A549 (cell line): Measurements from ENCODE around the gene RNF2.

Experiments
- BHLHE40 ChIP-seq: IDR thresholded peaks from 2 replicates; pipeline ENCODE4 v1.6.1; 2012; ENCODE audit warnings: low read depth, low read length, inconsistent platforms
- EP300 ChIP-seq, 2 experiments: fragments of >200 bp; sonication (Bioruptor Twin); formaldehyde crosslinking; IDR thresholded peaks; 2 replicates in 1 of 2; 3 replicates in 1 of 2; pipeline ENCODE4 v1.6.1; 2016 to 2017
- HOXA7 ChIP-seq: fragments of 250-450 bp; sonication (Bioruptor Pico); IDR thresholded peaks from 2 replicates; pipeline ENCODE4 v1.5.0; 2020; ENCODE audit warnings: mild to moderate bottlenecking, moderate library complexity
- TF ChIP-seq, protein P1 (sequence below): fragments of >200 bp; sonication (Bioruptor Twin); formaldehyde crosslinking; IDR thresholded peaks from 3 replicates; pipeline ENCODE4 v1.6.1; 2016
- TF ChIP-seq, protein P2 (sequence below): IDR thresholded peaks from 2 replicates; pipeline ENCODE4 v1.6.1; 2012

DNA sequence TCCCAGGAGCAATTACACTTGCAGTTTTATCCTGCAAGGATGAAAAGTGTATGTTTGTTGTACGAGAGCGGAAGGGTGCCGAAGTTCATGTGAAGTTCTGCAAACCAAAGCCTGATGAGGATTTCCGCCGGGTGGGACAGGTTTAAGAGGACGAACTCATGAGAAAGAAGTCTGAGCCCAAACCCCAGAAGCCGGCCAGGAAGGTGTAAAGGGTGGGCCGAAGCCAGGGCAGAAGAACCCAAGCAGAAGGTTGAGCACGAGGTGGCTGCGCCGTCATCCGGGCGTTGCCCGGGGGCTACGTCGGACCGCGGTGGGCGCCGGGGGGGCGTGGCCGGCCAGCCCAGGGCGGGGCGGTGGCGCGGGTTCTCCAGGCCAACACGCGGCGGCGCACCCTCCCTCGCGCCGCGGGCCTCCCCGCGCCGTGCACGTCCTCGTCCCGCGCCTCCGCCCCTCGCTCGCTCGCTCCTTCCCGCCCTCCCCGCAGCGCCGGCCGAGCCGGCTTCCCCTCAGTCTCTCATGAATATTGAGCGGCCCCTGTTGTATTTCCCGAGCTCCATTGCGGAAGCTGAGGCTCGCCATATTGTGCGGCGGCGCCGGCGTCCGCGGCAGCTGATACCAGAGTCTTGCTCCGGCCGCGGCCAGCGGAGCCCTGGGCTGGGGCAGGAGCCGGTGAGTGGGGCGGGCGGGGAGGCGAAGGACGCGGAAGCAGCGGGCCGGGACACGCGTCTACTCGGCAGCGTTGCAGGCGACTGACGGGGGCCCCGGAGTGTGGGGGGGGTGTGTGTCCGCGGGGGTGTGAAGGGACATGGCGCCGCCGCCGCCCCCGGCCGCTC is at the start of gene RNF2:
- TF ChIP-seq HOXA7 (CRISPR knock-in tag) (no peak), BHLHE40 (no peak), EP300 (IDR thresholded peaks at IDR 0.05) (no peak)
- TF ChIP-seq, protein P1, sequence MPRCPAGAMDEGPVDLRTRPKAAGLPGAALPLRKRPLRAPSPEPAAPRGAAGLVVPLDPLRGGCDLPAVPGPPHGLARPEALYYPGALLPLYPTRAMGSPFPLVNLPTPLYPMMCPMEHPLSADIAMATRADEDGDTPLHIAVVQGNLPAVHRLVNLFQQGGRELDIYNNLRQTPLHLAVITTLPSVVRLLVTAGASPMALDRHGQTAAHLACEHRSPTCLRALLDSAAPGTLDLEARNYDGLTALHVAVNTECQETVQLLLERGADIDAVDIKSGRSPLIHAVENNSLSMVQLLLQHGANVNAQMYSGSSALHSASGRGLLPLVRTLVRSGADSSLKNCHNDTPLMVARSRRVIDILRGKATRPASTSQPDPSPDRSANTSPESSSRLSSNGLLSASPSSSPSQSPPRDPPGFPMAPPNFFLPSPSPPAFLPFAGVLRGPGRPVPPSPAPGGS, result peak; percentile 68; the same call in 2 of the 3 replicates
- TF ChIP-seq, protein P2, sequence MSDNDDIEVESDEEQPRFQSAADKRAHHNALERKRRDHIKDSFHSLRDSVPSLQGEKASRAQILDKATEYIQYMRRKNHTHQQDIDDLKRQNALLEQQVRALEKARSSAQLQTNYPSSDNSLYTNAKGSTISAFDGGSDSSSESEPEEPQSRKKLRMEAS, result peak; percentile 76; the same call in 1 of the 2 replicates
